Parathyroid adenoma (tissue), 2 donors: ENCODE data around the gene DPM2.

Source experiments
- H2AFZ ChIP-seq: fragments of 300-600 bp; sonication (generic); one replicate; pipeline ENCODE4 v1.7.0; 2017; ENCODE audit warnings: antibody characterized with exemption, mild to moderate bottlenecking
- H3K27ac ChIP-seq: fragments of 300-600 bp; sonication (generic); one replicate; pipeline ENCODE4 v1.7.0; 2017
- H3K27me3 ChIP-seq: fragments of 300-600 bp; sonication (generic); one replicate; pipeline ENCODE4 v1.7.0; 2017; ENCODE audit warnings: low read length; ENCODE audit not compliant: control insufficient read depth, insufficient read depth
- H3K36me3 ChIP-seq: fragments of 300-600 bp; sonication (generic); one replicate; pipeline ENCODE4 v1.7.0; 2017; ENCODE audit warnings: low read length; ENCODE audit not compliant: control insufficient read depth, insufficient read depth
- H3K4me1 ChIP-seq: fragments of 300-600 bp; sonication (generic); one replicate; pipeline ENCODE4 v1.7.0; 2017; ENCODE audit warnings: control low read depth
- H3K4me2 ChIP-seq: fragments of 300-600 bp; sonication (generic); one replicate; pipeline ENCODE4 v1.7.0; 2017; ENCODE audit warnings: low read length
- H3K4me3 ChIP-seq: fragments of 300-600 bp; sonication (generic); one replicate; pipeline ENCODE4 v1.7.0; 2017; ENCODE audit warnings: low read depth, low read length
- H3K79me2 ChIP-seq: fragments of 300-600 bp; sonication (generic); one replicate; pipeline ENCODE4 v1.7.0; 2017; ENCODE audit warnings: control low read depth
- H3K9ac ChIP-seq: fragments of 300-600 bp; sonication (generic); one replicate; pipeline ENCODE4 v1.7.0; 2017; ENCODE audit warnings: mild to moderate bottlenecking
- H3K9me3 ChIP-seq: fragments of 300-600 bp; sonication (generic); one replicate; pipeline ENCODE4 v1.7.0; 2017; ENCODE audit warnings: low read length; ENCODE audit not compliant: control insufficient read depth
- TF ChIP-seq, protein P1 (sequence below): fragments of 300-600 bp; sonication (generic); IDR thresholded peaks from one replicate; pipeline ENCODE4 v1.7.0; 2017; ENCODE audit warnings: antibody characterized with exemption, mild to moderate bottlenecking
- donor health status: primary hyperparathyroidism.

DPM2 gene

GRCh38 chr9:127968700-127969383 lies 31.2 kb upstream of the DPM2 start:
- peaks cover 12% of the 10 kb centered on the region for H3K79me2 ChIP-seq
- no peak overlapping the region for H2AFZ ChIP-seq
- H3K4me1 ChIP-seq = peaks cover 45% of the 10 kb centered on the region
- H3K9me3 ChIP-seq = no peaks in the 10 kb centered on the region
- peak overlapping the region; percentile 43 for H3K4me2 ChIP-seq
- no peaks in the 10 kb centered on the region for H3K36me3 ChIP-seq
- TF ChIP-seq, protein P1, sequence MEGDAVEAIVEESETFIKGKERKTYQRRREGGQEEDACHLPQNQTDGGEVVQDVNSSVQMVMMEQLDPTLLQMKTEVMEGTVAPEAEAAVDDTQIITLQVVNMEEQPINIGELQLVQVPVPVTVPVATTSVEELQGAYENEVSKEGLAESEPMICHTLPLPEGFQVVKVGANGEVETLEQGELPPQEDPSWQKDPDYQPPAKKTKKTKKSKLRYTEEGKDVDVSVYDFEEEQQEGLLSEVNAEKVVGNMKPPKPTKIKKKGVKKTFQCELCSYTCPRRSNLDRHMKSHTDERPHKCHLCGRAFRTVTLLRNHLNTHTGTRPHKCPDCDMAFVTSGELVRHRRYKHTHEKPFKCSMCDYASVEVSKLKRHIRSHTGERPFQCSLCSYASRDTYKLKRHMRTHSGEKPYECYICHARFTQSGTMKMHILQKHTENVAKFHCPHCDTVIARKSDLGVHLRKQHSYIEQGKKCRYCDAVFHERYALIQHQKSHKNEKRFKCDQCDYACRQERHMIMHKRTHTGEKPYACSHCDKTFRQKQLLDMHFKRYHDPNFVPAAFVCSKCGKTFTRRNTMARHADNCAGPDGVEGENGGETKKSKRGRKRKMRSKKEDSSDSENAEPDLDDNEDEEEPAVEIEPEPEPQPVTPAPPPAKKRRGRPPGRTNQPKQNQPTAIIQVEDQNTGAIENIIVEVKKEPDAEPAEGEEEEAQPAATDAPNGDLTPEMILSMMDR = no peak
- H3K9ac ChIP-seq = no peak overlapping the region
- no peaks in the 10 kb centered on the region for H3K27me3 ChIP-seq
- peak overlapping the region; percentile 67 for H3K27ac ChIP-seq
- no peak overlapping the region for H3K4me3 ChIP-seq

- Histone ChIP-seq H3K36me3 (no peaks in the 10 kb centered on the region), H3K9ac (no peak overlapping the region), H2AFZ (no peak overlapping the region), H3K4me2 (no peak overlapping the region), H3K9me3 (no peaks in the 10 kb centered on the region), H3K79me2 (peaks cover 12% of the 10 kb centered on the region), H3K27ac (no peak overlapping the region), H3K4me1 (peaks cover 37% of the 10 kb centered on the region), H3K4me3 (no peak overlapping the region), H3K27me3 (no peaks in the 10 kb centered on the region)
- TF ChIP-seq, protein P1 = no peak
Measured at GRCh38 chr9:127968042-127968441, 30.4 kb upstream of the DPM2 start.

DNA sequence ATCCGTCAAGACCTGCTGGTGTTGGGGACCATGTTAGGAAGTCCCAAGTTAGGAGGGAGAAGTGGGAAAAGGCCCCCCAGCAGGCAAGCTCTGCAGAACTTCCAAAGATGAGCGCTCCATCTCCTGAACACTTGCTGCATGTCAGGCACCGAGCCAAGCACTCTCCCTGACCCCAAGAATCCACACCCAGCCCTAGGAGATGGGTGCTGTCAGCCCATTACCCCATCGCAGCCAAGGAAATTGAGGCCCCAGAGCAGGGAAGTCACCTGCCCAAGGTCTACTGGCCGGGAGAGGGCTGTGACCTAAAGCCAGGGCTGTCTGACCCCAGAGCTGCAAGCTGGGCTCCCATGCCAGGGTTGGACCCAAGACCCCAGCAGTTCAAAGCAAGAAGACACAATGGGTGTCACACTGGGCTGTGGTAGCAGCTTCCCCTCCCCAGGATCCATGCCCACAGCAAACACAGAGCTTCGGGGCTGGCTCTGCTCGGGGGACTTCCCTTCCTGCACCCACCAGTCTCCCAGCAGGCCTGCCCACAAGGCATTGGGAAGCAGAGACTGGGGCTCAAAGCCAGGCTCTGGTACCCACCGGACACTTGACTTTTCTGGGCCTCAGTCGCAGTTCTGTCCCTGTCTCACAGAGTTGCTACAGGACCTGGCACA lies 29.6 kb upstream of the DPM2 start:
- Histone ChIP-seq H3K27me3 (no peaks in the 10 kb centered on the region), H3K9me3 (no peaks in the 10 kb centered on the region), H3K4me1 (peaks cover 29% of the 10 kb centered on the region), H3K9ac (no peak overlapping the region), H3K4me2 (no peak overlapping the region), H3K4me3 (no peak overlapping the region), H3K36me3 (no peaks in the 10 kb centered on the region), H3K79me2 (peaks cover 12% of the 10 kb centered on the region), H2AFZ (no peak overlapping the region), H3K27ac (no peak overlapping the region)
- TF ChIP-seq, protein P1 = no peak

GRCh38 chr9:127966416-127967150 lies 28.9 kb upstream of the DPM2 start:
- no peak overlapping the region for H3K4me3 ChIP-seq
- H2AFZ ChIP-seq = no peak overlapping the region
- peaks cover 12% of the 10 kb centered on the region for H3K79me2 ChIP-seq
- H3K4me1 ChIP-seq = peaks cover 26% of the 10 kb centered on the region
- no peak overlapping the region for H3K9ac ChIP-seq
- H3K9me3 ChIP-seq = no peaks in the 10 kb centered on the region
- no peaks in the 10 kb centered on the region for H3K27me3 ChIP-seq
- peak overlapping the region; percentile 77 for H3K27ac ChIP-seq
- no peaks in the 10 kb centered on the region for H3K36me3 ChIP-seq
- TF ChIP-seq, protein P1 = no peak
- H3K4me2 ChIP-seq = no peak overlapping the region
